Dedifferentiated amniotic fluid mesenchymal stem cell (primary cell): ENCODE measurements around the gene LRRD1.
A peak's percentile ranks its signal among the peaks of the same experiment; 100 is the strongest.
"Not testable (repeated sequence)": the region's sequence is repeated elsewhere in the genome, so short reads cannot be mapped to it uniquely, and the experiment has no call there.

Experiments
- DNase-seq: peaks from one replicate; pipeline ENCODE4 v3.0.0-alpha.2; 2016; ENCODE audit errors: extremely low spot score

LRRD1 gene

GRCh38 chr7:92178928-92179924 is at the start of gene LRRD1:
Gene LRRD1, minus strand, starts transcription at chr7:92179142. Its CDS starts 13,940 bp downstream, at chr7:92165202.
- DNase-seq, result peak; percentile 36

- DNase-seq, result no peak
Measured at GRCh38 chr7:92228742-92229141, 49.8 kb upstream of the LRRD1 start.

DNA sequence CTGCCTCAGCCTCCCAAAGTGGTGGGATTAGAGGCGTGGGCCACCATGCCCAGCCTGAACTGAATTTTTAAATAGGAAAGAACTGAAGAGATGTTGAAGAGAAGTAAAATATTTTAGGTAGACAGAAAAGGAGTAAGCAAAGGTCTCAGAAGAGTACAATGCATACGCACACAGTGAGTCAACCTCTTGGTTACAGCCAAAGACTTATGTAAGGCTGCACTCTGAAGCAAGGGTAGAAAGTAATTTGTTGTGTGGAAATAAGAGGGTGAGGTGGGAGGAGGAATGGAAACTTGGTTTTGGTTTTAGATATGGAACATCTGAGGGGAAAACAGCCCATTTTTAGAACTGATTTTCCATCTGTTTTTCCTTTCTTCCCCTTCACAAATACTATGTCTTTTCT is 49.2 kb upstream of the LRRD1 start:
- DNase-seq, result no peak

- DNase-seq, result peak; percentile 40
Measured at GRCh38 chr7:92226981-92227380, 48.0 kb upstream of the LRRD1 start.

GRCh38 chr7:92221766-92222165 is 42.8 kb upstream of the LRRD1 start:
- DNase-seq, result no peak

- DNase-seq, result no peak
Measured at GRCh38 chr7:92206672-92207071, 27.7 kb upstream of the LRRD1 start.

- no peak for DNase-seq
Measured at GRCh38 chr7:92205987-92206386, 27.0 kb upstream of the LRRD1 start.

DNA sequence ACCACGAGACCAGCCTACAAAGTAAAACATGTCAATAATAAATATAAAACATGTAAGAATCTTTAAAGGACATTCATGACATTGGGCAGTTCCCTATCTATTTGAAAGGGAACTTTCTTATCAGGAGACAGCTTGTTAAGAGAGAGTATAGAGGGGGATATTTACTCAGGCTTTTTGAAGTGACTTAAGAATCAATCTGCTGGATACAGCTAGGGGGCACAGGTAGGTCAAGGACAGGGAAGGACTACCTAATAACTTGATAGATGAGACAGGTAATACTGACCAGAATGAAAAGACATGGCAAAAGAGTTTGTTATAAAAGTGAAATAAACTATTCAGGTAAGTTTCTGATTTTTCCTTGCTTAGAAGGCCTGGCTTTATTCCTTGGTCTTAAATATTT is 21.8 kb upstream of the LRRD1 start:
- no peak for DNase-seq

- DNase-seq, result no peak
Measured at GRCh38 chr7:92192326-92192725, 13.4 kb upstream of the LRRD1 start.

DNA sequence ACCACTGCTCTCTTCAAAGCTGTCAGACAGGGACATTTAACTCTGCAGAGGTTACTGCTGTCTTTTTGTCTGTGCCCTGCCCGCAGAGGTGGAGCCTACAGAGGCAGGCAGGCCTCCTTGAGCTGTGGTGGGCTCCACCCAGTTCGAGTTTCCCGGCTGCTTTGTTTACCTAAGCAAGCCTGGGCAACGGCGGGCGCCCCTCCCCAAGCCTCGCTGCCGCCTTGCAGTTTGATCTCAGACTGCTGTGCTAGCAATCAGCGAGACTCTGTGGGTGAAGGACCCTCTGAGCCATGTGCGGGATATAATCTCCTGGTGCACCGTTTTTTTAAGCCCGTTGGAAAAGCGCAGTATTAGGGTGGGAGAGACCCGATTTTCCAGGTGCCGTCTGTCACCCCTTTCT is 10.3 kb upstream of the LRRD1 start:
- not testable (repeated sequence) for DNase-seq

DNA sequence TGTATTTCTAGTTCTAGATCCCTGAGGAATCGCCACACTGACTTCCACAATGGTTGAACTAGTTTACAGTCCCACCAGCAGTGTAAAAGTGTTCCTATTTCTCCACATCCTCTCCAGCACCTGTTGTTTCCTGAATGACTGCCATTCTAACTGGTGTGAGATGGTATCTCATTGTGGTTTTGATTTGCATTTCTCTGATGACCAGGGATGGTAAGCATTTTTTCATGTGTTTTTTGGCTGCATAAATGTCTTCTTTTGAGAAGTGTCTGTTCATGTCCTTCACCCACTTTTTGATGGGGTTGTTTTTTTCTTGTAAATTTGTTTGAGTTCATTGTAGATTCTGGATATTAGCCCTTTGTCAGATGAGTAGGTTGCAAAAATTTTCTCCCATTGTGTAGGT is 5.4 kb upstream of the LRRD1 start:
- not testable (repeated sequence) for DNase-seq

GRCh38 chr7:92177362-92177761 is 1.6 kb downstream of the LRRD1 start:
- DNase-seq, result no peak

- DNase-seq, result not testable (repeated sequence)
Measured at GRCh38 chr7:92169529-92169928, 9.4 kb downstream of the LRRD1 start.

DNA sequence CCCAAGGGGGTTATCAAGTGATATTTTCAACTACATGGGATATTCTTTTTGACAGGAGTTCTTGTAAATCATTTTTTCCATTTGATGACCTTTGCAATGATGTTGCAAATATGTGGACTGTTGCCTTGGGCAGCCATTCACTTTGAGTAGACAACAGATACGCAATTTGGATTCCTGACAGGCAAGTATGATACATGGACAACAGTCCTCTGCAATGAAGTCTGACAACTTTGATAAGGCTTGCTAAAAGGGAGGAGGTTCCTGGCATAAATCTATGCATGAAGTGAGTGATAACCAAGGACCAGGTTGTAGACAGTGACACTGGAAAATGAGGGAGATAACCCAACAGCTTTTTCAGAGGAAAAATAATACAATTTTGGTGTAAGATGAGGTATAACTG is 17.7 kb downstream of the LRRD1 start:
- no peak for DNase-seq

DNA sequence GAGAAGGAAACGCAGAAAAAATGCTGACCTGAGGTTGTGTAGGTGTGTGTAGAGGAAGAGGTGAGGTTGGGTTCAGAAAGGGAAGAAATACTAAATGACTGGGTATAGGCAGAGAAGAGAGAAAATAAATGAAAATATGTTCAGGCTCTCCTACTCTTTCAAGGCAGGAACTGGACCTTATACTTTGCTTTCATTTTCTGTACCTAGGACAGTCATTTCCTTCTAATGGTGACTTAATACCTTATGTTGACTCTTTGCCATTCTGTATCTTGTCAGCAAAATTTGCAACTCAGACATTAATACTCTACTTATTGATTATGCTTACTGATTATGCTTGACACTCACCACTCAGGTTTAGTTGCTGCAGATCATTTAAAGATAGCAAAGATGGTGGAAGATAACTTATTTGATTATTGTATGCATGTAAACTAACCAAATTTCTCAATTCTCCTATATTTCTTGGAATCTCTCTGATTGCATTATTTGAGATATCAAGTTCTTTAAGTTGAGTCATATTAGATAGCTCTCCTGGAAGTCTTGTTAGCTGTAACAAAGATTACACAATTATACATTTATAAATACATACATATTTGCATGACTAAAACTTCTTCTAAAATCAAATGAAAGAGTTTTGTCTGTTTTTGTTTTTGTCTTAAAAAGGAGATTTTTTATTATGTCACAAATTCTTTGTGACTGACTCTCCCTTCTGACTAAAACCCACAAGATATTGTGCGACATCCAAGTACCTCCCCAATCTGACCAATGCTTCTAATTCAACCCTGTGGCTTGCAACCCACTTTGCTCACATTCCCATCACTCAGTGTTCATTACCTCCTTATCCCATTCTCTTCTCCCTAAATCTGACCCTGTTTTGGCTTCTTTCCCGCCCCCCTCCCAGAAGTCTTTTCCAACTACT is 20.0 kb downstream of the LRRD1 start:
- peak; percentile 79 for DNase-seq

- peak; percentile 20 for DNase-seq
Measured at GRCh38 chr7:92156990-92157389, 22.0 kb downstream of the LRRD1 start.

- no peak for DNase-seq
Measured at GRCh38 chr7:92155108-92155739, 23.7 kb downstream of the LRRD1 start.

GRCh38 chr7:92150450-92151017 is 28.4 kb downstream of the LRRD1 start:
- no peak for DNase-seq

DNA sequence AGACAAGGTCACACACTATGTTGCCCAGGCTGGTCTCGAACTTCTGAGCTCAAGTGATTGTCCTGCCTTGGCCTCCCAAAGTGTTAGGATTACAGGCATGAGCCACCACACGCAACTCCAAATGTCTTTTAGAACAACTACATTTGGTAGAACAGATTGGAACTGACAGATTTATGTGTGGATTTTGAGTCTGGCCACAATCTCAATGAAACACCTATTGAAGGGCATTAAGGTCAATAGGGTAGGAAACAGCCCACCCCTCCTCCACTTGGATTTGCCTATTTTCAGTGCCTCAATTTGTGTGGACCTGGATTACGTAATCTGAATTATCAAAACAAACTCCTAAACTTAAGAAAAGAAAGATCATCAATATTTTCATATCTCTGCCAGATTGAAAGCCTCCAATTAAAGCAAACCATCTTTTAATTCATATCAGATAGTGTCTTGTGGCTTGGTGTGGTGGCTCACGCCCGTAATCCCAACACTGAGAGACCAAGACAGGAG is 29.2 kb downstream of the LRRD1 start:
- no peak for DNase-seq

DNA sequence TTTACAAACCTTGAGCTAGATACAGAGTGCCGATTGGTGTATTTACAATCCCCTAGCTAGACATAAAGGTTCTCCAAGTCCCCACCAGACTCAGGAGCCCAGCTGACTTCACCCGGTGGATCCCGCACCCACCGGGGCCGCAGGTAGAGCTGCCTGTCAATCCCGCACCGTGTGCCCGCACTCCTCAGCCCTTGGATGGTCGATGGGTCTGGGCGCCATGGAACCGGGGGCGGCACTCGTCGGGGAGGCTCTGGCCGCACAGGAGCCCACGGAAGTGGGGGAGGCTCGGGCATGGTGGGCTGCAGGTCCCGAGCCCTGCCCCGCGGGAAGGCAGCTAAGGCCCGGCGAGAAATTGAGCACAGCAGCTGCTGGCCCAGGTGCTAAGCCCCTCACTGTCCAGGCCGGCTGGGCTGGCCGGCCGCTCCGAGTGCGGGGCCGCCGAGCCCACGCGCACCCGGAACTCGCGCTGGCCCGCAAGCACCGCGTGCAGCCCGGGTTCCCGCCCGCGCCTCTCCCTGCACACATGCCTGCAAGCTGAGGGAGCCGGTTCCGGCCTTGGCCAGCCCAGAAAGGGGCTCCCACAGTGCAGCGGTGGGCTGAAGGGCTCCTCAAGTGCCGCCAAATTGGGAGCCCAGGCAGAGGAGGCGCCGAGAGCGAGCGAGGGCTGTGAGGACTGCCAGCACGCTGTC is 35.6 kb downstream of the LRRD1 start:
- DNase-seq, result not testable (repeated sequence)

- not testable (repeated sequence) for DNase-seq
Measured at GRCh38 chr7:92142791-92143190, 36.2 kb downstream of the LRRD1 start.
